Renal cortex interstitium (tissue), 15 donors: Measurements from ENCODE around the gene ZFHX3. TPM values are rescaled to one million over a fixed set of nuclear protein-coding genes. Genes with fewer than 3 reads are reported as not detected.
"Not testable (repeated sequence)": the region's sequence is repeated elsewhere in the genome, so short reads cannot be mapped to it uniquely, and the experiment has no call there.

Source experiments
- DNase-seq, 11 donors: peaks; one replicate each; pipeline ENCODE4 v3.0.0-alpha.2; 2013; ENCODE audit warnings: low read depth in 9 of 11, low spot score in 4 of 11; ENCODE audit errors: extremely low read depth in 1 of 11
- long read RNA-seq, 16 experiments: transcript quantifications; one replicate each; lab custom pipeline, GENCODE V29; 2026
- polyA plus RNA-seq, 3 donors: library from polyadenylated mRNA; unstranded; fragments of 120-200 nt; gene quantifications; one replicate each; pipeline ENCODE4 v1.2.1, GENCODE V29; 2013; ENCODE audit not compliant: insufficient read length in 3 of 3

Gene ZFHX3, protein sequence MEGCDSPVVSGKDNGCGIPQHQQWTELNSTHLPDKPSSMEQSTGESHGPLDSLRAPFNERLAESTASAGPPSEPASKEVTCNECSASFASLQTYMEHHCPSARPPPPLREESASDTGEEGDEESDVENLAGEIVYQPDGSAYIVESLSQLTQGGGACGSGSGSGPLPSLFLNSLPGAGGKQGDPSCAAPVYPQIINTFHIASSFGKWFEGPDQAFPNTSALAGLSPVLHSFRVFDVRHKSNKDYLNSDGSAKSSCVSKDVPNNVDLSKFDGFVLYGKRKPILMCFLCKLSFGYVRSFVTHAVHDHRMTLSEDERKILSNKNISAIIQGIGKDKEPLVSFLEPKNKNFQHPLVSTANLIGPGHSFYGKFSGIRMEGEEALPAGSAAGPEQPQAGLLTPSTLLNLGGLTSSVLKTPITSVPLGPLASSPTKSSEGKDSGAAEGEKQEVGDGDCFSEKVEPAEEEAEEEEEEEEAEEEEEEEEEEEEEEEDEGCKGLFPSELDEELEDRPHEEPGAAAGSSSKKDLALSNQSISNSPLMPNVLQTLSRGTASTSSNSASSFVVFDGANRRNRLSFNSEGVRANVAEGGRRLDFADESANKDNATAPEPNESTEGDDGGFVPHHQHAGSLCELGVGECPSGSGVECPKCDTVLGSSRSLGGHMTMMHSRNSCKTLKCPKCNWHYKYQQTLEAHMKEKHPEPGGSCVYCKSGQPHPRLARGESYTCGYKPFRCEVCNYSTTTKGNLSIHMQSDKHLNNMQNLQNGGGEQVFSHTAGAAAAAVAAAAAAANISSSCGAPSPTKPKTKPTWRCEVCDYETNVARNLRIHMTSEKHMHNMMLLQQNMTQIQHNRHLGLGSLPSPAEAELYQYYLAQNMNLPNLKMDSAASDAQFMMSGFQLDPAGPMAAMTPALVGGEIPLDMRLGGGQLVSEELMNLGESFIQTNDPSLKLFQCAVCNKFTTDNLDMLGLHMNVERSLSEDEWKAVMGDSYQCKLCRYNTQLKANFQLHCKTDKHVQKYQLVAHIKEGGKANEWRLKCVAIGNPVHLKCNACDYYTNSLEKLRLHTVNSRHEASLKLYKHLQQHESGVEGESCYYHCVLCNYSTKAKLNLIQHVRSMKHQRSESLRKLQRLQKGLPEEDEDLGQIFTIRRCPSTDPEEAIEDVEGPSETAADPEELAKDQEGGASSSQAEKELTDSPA (N-terminal part only)
- 10 to 100 TPM; 20.2 to 25.8 (median 20.2) TPM for polyA plus RNA-seq
- long read RNA-seq, donor 1, result 0 reads
- long read RNA-seq, donor 2, result 0 reads
- long read RNA-seq, donor 3, result 0 reads
- long read RNA-seq, donor 4, partial matches to known transcripts, result 5 of 5 reads
- long read RNA-seq, donor 4, other reads (novel, unspliced or antisense), result 0 of 5 reads
- long read RNA-seq, donor 5, result 0 reads
- long read RNA-seq, donor 6, partial matches to known transcripts, result 10 of 10 reads
- long read RNA-seq, donor 6, other reads (novel, unspliced or antisense), result 0 of 10 reads
- long read RNA-seq, donor 7, partial matches to known transcripts, result 6 of 6 reads
- long read RNA-seq, donor 7, other reads (novel, unspliced or antisense), result 0 of 6 reads
- long read RNA-seq, donor 8, result 0 reads
- long read RNA-seq, donor 9, result 0 reads
- long read RNA-seq, donor 10, partial matches to known transcripts, result 9 of 9 reads
- long read RNA-seq, donor 10, other reads (novel, unspliced or antisense), result 0 of 9 reads
- long read RNA-seq, donor 11, result 0 reads
- long read RNA-seq, donor 12, result 0 reads
- long read RNA-seq, donor 13, result 0 reads
- long read RNA-seq, donor 14, result 0 reads
- long read RNA-seq, donor 15, result 0 reads
- long read RNA-seq, donor 16, partial matches to known transcripts, result 28 of 28 reads
- long read RNA-seq, donor 16, other reads (novel, unspliced or antisense), result 0 of 28 reads

- no peak for DNase-seq
These were observed at the start of gene ZFHX3 for GRCh38 chr16:73047536-73048291. TSS of gene ZFHX3 (minus strand) at chr16:73048128. CDS start at chr16:72960145, 87,983 bp downstream.

DNA sequence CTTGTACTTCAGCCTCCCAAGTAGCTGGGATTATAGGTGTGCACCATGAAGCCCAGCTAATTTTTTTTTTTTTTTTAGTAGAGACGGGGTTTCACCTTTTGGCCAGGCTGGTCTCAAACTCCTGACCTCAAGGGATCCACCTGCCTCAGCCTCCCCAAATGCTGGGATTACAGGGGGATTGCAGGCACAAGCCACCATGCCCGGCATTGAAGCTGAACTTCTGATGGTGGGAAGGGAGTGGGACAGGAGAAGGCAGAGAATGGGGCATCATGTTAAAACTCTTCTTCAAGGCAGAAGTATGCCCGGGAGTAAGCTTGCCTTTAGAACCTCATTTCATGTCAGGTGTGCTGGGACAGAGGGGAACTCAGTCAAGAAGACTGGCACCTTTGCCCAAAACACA is 48.6 kb upstream of the ZFHX3 start:
- no peak for DNase-seq

DNA sequence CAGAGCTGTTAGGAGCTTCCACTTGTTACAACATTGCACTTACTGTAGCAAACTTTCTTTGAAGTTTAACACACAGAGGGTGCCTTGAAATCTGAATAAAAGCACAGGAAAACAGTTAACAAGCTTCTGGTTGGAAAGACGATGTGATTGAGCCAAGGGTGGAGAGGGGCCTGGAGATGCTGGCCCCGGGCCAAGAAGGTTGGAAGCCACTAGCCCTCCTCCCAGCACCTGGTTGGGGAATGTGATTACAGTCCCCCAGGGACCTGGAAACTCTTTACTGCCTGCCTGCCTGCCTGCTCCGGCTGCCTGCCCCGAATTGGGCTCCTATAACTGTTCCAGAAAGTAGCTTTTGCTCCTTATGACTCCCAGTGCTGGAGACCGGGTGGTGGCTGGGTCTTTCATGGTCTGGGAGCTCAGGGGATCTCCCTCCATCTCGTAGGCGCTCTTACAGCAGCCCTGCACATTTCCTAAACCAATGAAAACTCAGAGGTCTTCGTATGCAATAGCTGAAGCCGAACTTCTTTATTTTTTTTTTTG is 48.0 kb upstream of the ZFHX3 start:
- DNase-seq, result peak in 1 of 11 donors; percentile 35

DNA sequence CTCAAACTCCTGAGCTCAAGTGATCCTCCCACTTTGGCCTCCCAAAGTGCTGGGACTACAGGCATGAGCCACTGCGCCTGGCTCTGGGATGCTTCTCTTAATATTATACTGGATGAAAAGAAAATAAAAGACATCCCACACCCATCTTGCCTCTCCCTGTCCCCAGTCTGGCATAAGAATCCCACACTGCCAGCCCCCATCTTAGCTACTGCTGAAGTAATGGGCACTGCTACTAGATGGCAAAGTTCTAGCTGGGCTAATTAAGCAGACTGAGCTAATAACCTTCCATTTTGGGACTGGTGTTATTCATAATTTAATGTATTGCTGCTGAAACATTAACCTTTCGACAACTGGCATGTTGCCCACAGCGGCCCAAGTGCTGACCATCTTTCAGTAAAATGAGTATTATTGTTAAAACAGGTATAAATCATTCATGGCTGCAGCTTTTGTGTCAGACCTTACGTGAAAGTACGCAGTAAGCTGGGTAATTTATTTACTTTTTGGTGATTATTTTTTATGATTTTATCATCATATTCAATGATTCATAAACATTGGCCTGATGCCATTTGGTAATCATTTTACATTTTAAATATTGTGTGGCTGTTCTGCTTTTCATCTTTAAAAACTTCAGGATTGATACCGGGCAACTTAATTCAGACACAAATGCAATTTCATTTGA is 47.4 kb upstream of the ZFHX3 start:
- DNase-seq, result no peak

DNA sequence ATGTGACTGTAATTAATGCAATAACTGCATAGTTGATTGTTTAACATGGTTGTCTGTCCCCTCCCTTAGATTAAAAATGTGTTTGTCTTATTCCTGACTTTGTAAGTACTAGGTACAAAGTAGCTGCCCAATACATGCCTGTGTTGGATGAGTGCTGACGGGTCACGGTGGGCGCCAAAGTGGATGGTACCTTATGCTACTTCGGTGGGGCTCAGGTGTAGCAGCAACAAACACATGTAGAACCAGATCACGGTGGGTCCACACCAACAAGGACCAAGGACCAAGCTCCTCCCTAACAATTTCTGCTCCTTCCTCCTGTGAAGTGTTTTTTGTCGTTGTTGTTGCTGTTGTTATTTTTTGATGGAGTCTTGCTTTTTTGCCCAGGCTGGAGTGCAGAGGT is 46.4 kb upstream of the ZFHX3 start:
- DNase-seq, result no peak

DNA sequence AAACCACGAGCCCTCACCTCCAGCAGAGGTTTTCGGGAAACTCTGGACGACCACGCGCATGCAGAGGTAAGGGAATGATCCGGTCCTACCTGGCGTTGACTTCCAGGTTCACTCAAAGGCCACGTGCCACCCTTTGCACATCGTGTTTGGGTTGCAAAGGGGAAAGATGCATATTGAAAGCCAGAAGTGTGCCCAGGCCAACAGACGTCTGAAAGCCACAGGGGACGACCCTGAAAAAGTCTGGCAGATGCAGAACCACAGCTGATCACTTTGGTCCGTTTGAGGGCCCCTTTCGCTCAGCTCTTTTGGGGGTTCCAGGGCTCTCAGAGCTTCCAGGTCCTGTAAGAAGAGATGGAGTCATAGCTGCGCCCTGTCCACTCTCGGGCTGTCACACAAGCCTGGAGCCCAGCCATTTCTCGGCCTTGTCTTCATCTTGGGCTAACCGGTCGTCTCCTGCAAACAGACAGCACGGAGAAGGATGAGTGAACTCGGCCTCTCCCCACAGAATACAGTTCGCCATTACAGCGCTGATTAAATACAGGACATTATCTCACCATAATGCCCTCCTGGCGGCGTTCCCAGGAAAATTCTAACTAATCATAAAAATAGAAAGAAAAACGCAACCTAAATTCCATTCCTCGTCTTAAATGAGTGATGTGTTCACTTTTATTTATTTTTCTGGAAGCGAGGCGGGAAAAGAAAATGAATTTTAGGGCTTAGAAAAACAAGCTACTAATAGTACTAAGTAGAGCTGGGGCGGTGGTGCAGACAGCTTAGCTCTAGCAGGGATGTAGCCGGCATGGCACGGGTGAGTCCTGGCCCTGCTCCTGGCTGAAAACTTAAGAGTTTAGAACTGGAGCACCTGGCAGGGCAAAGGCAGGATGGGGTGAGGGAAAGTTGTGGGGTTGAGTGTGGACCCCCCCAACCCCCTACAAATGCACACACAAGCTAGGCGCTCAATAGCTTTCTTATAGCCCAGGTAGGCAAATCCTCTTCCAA is 45.5 kb upstream of the ZFHX3 start:
- no peak for DNase-seq

DNA sequence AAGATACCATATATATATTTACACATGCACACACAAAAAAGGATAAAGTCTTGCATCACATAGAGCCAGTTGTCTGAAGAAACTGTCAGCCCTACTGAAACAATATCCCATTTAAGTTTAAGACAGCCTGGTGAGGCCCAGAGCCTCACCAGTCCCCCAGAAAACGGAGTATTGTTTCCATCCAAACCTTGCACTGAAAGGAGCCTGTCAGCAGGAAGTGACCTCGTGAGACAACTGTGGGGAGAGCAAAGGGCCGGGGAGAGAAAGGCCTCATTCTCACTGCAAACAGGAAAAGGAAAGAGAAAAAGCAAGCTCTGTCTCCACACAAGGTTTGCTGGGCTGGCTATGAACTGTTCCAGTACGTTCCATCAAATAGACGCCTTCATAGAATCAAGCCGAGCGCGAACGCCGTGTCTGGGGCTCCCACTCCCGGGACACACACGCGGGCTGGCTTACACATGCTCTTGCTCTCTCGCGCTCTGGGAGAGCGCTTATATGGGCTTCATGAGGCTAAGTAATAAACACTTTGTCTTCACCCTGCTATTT is 44.4 kb upstream of the ZFHX3 start:
- no peak for DNase-seq

DNA sequence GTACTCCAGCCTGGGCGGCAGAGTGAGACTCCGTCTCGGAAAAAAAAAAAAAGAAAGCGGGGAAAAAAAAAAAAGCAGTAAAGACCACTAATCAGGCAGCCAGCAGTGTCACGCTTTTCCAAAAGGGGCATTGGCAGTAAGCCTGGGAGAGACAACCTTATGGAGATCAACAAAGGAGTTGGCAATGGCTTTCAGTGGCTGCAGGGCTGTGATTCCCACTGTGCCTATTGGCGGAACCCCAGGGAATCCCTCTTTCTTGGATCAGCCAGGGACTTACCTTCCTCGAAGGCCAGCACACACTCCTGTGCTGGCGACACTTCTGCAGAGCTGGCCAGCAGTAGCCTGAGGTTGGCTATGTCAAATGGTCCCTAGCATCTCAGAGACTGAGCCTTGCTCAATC is 43.2 kb upstream of the ZFHX3 start:
- DNase-seq, result no peak

GRCh38 chr16:73089420-73089819 is 41.5 kb upstream of the ZFHX3 start:
- no peak for DNase-seq

DNA sequence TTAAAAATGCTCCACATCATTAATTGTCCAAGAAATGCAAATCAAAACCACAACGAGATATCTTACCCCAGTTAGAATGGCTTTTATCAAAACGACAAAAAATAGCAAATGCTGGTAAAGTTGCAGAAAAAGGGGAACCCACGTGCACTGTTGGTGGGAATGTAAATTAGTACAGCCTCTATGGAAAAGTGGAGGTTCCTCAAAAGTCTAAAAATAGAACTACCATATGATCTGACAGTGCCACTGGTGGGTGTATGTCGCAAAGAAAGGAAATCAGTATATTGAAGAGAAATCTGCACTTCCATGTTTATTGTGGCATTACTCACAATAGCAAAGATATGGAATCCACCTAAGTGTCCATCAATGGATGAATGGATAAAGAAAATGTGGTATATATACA is 38.2 kb upstream of the ZFHX3 start:
- DNase-seq, result no peak

DNA sequence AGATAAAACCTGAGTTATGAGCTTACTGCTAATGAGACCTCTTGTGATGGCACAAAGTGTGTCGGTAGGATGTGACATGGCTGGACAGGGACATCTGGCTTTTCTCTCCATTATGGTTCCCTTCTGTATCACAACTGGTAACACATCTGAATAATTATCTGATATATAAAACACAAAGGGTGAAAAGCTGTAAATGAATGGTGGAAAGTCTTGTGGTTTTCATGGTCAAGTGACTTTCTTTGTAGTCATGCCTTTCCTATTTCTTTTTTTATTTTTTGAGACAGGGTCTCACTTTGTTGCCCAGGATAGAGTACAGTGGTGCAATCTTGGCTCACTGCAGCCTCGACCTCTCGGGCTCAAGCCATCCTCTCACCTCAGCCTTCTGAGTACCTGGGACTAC is 35.3 kb upstream of the ZFHX3 start:
- no peak for DNase-seq

DNA sequence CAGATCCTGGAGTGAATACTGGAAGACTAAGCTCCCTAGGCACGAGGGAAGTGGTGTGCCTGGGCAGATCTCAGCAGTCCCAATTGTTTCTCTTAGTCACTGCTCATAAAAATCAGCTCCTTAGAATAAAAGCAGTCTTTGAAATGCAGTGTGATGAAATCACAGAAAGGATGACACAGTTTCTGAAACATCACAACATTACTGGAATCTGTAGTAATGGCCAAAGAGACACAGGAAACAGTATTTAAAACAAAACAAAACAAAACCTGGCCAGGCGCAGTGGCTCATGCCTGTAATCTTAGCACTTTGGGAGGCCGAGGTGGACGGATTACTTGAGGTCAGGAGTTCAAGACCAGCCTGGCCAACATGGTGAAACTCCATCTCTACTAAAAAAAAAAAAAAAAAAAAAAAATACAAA is 34.7 kb upstream of the ZFHX3 start:
- DNase-seq, result not testable (repeated sequence)

GRCh38 chr16:73080931-73081330 is 33.0 kb upstream of the ZFHX3 start:
- no peak for DNase-seq

DNA sequence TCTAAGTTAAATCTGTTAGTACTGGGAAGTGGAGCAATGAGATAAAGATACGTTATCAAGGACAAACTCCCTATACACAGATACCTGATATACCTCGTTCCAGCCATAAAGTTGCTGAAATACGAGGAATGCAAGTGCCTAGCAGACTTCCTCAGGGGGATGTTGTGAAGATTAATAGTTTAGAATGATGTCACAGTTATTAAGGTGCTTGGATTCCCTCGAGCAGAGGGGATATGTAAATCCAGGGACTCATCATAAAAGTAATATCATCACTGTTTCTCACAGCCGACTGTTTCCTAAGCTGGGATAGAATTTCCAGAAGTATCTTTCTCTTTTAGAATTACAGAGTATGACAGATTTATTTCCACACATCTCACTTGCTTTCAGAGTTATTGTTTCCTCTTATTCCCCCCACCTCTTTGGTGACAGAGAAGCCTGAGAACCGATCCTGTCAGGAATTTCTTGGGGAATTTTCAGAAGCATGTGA is 28.4 kb upstream of the ZFHX3 start:
- no peak for DNase-seq

DNA sequence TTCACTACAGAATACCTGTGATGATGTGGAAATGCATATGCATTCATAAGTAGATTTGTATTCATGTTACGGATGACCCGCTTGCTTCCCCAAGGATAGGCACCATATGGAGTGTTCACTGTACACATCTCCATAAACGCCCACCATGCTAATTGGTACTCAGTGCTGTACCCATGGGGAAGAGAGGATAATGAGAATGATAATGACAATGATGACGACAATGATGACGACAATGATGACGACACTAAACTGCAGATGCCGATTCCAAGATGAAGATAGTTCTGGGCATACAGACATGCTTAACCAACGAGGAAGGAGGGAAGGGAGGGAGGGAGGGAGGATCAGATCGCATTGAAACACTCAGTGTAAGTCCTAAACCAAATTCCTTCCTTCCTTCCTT is 26.5 kb upstream of the ZFHX3 start:
- no peak for DNase-seq
